ENCODE measurements around the gene KCNK17.

The KCNK17 gene

DNA sequence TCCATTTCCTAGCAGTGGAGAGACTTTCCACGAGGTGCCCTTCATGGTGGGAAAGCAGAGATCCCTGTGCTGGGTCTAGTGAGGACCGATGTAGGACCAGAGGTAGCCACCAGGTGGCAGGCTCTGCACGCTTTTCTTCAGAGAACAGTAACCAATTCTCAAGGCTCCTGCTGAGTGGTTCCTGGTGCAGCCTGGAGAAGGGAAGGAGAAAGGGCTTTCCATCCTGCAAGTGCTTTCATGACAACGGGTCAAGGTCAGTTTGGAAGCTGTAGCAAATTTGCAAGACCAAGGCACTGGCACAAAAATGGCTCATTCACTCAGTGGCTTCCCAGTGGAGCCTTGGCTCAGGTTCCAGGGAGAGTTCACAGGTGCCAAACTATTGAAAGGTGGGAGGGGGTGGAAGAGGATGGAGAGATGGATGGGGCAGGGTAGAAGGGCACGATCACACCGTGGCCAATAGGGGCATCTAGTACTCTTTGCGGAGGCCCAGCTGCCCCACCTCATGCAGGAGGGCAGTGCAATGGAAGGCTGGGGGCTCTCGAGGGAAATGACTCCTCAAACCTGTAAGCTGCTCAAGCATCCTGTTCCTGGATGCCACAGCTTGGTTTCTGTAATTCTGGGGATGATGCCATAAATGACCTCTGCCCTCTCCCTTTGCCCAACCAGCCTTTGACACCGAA is 33.8 kb upstream of the KCNK17 start:
- WGBS, 2 experiments (ENCODE audit: insufficient coverage in 2 of 2) = 35 to 44% methylated on average over 5 to 7 of the region's 9 CpGs
- Histone ChIP-seq H3K36me3 (ENCODE audit: control insufficient read depth, insufficient read depth, low read length) (no peaks in the 10 kb centered on the region), H3K9me3 (ENCODE audit: control insufficient read depth, low read length) (no peaks in the 10 kb centered on the region), H3K4me1 (ENCODE audit: control insufficient read depth, insufficient read depth, low read length, poor library complexity, severe bottlenecking) (peaks cover 4% of the 10 kb centered on the region), H3K27ac (ENCODE audit: low read depth, low read length, severe bottlenecking) (no peak overlapping the region), H3K4me3 (ENCODE audit: extremely low read depth, insufficient read depth, low read length, poor library complexity, severe bottlenecking) (no peak overlapping the region)

DNA sequence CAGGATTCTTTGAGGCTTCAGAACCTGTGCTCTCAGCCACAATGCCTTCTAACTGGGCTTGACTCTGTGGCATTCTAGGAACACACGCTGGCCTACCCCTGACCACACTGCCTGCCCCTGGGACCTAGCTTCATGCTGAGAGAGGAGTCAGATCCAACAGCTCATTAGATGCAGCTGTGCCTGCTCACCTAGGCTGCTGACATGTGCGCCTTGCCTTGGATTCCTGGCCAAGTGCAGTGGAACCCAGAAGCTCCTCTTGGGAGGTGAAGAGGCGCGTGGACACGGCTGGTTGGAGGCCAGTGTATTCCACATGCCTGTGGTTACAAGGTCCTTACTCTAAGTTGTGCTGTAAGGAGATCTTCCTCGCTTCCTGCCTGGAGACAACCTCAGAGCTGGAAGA is 33.0 kb upstream of the KCNK17 start:
- Histone ChIP-seq H3K4me1 (ENCODE audit: control insufficient read depth, insufficient read depth, low read length, poor library complexity, severe bottlenecking) (peaks cover 4% of the 10 kb centered on the region), H3K4me3 (ENCODE audit: extremely low read depth, insufficient read depth, low read length, poor library complexity, severe bottlenecking) (no peak overlapping the region), H3K27ac (ENCODE audit: low read depth, low read length, severe bottlenecking) (no peak overlapping the region), H3K9me3 (ENCODE audit: control insufficient read depth, low read length) (no peaks in the 10 kb centered on the region), H3K36me3 (ENCODE audit: control insufficient read depth, insufficient read depth, low read length) (no peaks in the 10 kb centered on the region)
- 94 to 97% methylated on average over 6 of the region's 6 CpGs for WGBS, 2 experiments (ENCODE audit: insufficient coverage in 2 of 2)

DNA sequence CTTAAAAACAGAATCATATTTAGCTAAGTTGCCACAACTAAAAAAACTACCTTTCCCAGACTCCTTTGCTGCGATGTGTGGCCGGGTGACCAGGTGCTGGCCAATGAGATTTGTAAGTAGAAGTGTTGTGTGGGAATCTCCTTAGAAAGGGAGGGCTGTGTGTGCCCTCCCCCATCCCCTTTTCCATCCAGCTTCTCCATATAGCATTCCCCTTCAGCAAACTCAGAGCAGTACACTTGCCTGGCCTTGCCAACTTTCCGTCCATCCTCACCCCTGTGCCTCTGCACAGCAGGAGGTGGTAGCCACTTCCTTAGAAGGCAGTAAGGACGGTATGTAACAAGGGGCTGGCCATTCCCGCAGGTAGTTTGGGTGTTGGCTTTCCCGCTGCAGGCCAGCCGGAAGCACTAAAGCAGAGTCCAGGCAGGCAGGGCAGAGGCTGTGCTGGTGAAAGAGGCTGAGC is 30.6 kb upstream of the KCNK17 start:
- H3K4me3 ChIP-seq (ENCODE audit: extremely low read depth, insufficient read depth, low read length, poor library complexity, severe bottlenecking) = no peak overlapping the region
- H3K27ac ChIP-seq (ENCODE audit: low read depth, low read length, severe bottlenecking) = no peak overlapping the region
- 63 to 75% methylated on average over 4 to 5 of the region's 7 CpGs for WGBS, 2 experiments (ENCODE audit: insufficient coverage in 2 of 2)
- peaks cover 7% of the 10 kb centered on the region for H3K4me1 ChIP-seq (ENCODE audit: control insufficient read depth, insufficient read depth, low read length, poor library complexity, severe bottlenecking)
- no peaks in the 10 kb centered on the region for H3K9me3 ChIP-seq (ENCODE audit: control insufficient read depth, low read length)
- H3K36me3 ChIP-seq (ENCODE audit: control insufficient read depth, insufficient read depth, low read length) = no peaks in the 10 kb centered on the region

DNA sequence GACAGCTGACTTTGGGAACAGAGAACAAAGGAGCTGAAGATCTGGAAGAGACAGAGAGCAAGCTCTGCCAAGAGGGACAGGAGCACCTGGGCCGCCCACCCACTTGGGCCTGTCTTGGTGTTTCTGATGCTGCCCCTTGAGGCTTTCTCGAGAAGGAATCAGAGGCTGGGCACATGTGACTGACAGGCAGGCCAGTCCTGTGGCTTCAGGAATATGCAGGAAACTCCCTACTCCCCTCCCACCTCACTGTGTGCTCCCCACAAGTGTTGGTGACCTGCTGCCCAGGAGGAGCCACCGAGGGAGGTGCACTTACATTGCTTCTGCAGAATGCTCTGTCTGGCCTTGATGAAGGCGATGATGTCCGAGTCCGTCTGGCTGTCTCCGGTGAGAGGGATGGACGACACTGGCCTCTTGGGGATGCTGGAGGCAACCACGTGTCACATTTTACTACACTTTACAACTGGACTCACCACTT is 29.2 kb upstream of the KCNK17 start:
- WGBS, 2 experiments (ENCODE audit: insufficient coverage in 2 of 2) = 85 to 90% methylated on average over 8 to 9 of the region's 9 CpGs
- Histone ChIP-seq H3K4me3 (ENCODE audit: extremely low read depth, insufficient read depth, low read length, poor library complexity, severe bottlenecking) (no peak overlapping the region), H3K9me3 (ENCODE audit: control insufficient read depth, low read length) (no peaks in the 10 kb centered on the region)

DNA sequence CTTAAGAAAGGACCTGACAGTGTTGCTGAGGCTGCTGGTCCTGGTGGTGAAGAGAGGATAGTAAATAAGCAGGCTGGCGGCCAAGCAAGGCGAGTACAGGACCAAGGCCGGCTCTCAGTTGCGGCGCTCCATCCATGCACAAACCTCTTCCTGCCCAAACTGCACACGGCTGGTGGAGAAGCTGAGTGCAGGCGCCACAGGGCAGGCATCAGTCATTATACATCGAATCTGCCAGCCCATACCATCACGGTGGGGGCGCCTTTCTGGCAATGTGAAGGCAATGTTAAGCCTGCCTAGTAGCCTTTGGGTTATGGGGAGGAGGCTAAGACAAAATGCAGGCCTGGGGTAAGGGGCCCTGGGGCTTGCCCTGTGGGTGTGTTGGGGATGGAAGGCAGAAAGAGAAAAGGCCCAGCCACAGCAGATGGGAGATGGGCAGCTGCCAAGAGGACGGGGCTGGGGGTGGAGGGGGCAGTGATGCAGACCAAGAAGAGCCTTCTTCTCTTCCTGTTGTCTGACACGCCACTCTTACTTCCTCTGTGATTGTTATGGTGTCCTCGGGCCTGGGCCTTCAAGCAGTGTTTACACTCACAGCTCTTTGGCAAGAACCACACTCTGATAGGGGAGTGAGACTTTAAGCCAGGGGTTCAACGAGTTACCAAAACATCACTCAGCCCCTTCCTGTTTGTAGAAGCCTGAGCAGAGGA is 28.6 kb upstream of the KCNK17 start:
- Histone ChIP-seq H3K36me3 (ENCODE audit: control insufficient read depth, insufficient read depth, low read length) (no peaks in the 10 kb centered on the region), H3K9me3 (ENCODE audit: control insufficient read depth, low read length) (no peaks in the 10 kb centered on the region), H3K27ac (ENCODE audit: low read depth, low read length, severe bottlenecking) (no peak overlapping the region), H3K4me3 (ENCODE audit: extremely low read depth, insufficient read depth, low read length, poor library complexity, severe bottlenecking) (no peak overlapping the region), H3K4me1 (ENCODE audit: control insufficient read depth, insufficient read depth, low read length, poor library complexity, severe bottlenecking) (peaks cover 11% of the 10 kb centered on the region)
- 84 to 94% methylated on average over 7 to 10 of the region's 14 CpGs for WGBS, 2 experiments (ENCODE audit: insufficient coverage in 2 of 2)

More for the DNA sequence above, 29.2 kb upstream of the KCNK17 start:
- H3K4me1 ChIP-seq (ENCODE audit: control insufficient read depth, insufficient read depth, low read length, poor library complexity, severe bottlenecking) = peaks cover 11% of the 10 kb centered on the region
- no peaks in the 10 kb centered on the region for H3K36me3 ChIP-seq (ENCODE audit: control insufficient read depth, insufficient read depth, low read length)
- no peak overlapping the region for H3K27ac ChIP-seq (ENCODE audit: low read depth, low read length, severe bottlenecking)

DNA sequence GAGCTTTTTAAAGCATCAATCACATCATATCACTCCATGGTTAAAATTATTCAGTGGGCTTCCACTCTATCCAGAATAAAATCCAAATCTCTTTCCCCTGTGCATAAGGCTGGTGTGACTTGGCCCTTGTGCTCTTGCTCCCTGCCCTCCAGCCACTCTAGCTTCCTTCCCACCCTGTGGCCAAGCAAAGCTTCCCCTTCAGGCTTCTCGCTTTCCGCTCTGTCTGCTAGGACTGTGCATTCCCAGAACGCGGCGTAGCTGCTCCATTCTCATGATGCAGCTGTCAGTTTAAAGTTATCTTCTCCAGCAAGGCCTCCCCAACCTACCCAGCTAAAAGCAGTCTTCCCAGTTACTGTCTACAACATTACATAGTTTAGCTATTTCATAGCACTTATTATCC is 27.7 kb upstream of the KCNK17 start:
- Histone ChIP-seq H3K9me3 (ENCODE audit: control insufficient read depth, low read length) (no peaks in the 10 kb centered on the region), H3K4me3 (ENCODE audit: extremely low read depth, insufficient read depth, low read length, poor library complexity, severe bottlenecking) (no peak overlapping the region), H3K27ac (ENCODE audit: low read depth, low read length, severe bottlenecking) (no peak overlapping the region), H3K36me3 (ENCODE audit: control insufficient read depth, insufficient read depth, low read length) (no peaks in the 10 kb centered on the region), H3K4me1 (ENCODE audit: control insufficient read depth, insufficient read depth, low read length, poor library complexity, severe bottlenecking) (peaks cover 11% of the 10 kb centered on the region)
- 92 to 94% methylated on average over 2 to 5 of the region's 5 CpGs for WGBS, 2 experiments (ENCODE audit: insufficient coverage in 2 of 2)

DNA sequence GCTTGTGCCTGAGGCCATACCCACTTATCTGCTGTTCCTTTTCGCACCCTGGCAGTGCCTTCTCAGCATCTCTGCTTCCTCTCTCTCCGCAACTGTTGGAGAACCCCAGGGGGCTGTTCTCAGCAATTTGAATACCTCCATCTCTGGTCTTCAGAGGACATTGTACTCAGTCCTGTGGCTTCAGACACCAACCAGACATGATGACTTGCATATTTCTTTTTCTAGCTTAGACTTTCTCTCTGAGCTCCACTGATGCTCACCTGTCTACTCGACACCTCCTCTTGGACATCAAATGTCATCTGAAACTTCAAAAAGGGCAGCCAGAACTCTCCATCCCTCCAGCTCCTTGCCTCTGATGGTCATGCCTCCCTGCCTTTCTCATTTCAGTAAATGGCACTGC is 27.1 kb upstream of the KCNK17 start:
- H3K4me3 ChIP-seq (ENCODE audit: extremely low read depth, insufficient read depth, low read length, poor library complexity, severe bottlenecking) = no peak overlapping the region
- no peaks in the 10 kb centered on the region for H3K9me3 ChIP-seq (ENCODE audit: control insufficient read depth, low read length)
- H3K27ac ChIP-seq (ENCODE audit: low read depth, low read length, severe bottlenecking) = no peak overlapping the region
- WGBS, 2 experiments (ENCODE audit: insufficient coverage in 2 of 2) = 86% methylated on average over 3 of the region's 3 CpGs
- H3K4me1 ChIP-seq (ENCODE audit: control insufficient read depth, insufficient read depth, low read length, poor library complexity, severe bottlenecking) = peaks cover 15% of the 10 kb centered on the region
- H3K36me3 ChIP-seq (ENCODE audit: control insufficient read depth, insufficient read depth, low read length) = no peaks in the 10 kb centered on the region

DNA sequence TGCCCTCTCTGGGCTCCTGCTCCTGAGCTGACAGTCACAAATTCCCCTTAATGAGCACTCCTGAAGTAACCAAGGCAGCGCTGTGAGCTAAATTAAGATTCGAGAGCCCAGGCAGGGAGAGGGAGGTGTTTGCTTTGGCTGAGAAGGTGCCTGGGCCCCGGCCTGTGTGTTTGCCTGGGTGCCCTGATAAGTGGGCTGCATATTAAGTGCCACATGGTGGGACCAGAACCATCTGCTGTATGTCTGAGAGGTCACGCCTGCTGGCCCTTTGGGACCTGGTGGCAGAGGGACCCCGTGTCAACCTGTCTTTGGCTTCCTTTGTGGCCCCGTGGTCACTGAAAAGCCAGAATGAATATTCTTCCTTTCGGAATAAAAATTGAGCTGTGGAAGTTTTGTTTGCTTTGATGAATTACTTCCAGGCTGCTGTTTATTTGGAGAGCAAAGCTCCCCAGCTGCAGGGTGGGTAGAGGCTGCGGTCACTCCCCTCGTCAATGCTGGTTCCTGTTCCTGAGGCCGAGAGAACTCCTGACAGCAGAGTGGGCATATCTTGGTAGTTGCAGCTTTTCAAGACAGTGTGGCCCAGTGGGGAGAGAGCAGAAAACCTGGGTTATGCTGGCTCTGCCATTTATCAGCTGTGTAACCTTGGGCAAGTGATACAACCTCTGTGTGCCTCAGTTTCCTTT is 25.8 kb upstream of the KCNK17 start:
- no peaks in the 10 kb centered on the region for H3K9me3 ChIP-seq (ENCODE audit: control insufficient read depth, low read length)
- no peaks in the 10 kb centered on the region for H3K36me3 ChIP-seq (ENCODE audit: control insufficient read depth, insufficient read depth, low read length)
- 86 to 95% methylated on average over 6 to 10 of the region's 10 CpGs for WGBS, 2 experiments (ENCODE audit: insufficient coverage in 2 of 2)
- no peak overlapping the region for H3K4me3 ChIP-seq (ENCODE audit: extremely low read depth, insufficient read depth, low read length, poor library complexity, severe bottlenecking)
- H3K4me1 ChIP-seq (ENCODE audit: control insufficient read depth, insufficient read depth, low read length, poor library complexity, severe bottlenecking) = peaks cover 16% of the 10 kb centered on the region
- no peak overlapping the region for H3K27ac ChIP-seq (ENCODE audit: low read depth, low read length, severe bottlenecking)

DNA sequence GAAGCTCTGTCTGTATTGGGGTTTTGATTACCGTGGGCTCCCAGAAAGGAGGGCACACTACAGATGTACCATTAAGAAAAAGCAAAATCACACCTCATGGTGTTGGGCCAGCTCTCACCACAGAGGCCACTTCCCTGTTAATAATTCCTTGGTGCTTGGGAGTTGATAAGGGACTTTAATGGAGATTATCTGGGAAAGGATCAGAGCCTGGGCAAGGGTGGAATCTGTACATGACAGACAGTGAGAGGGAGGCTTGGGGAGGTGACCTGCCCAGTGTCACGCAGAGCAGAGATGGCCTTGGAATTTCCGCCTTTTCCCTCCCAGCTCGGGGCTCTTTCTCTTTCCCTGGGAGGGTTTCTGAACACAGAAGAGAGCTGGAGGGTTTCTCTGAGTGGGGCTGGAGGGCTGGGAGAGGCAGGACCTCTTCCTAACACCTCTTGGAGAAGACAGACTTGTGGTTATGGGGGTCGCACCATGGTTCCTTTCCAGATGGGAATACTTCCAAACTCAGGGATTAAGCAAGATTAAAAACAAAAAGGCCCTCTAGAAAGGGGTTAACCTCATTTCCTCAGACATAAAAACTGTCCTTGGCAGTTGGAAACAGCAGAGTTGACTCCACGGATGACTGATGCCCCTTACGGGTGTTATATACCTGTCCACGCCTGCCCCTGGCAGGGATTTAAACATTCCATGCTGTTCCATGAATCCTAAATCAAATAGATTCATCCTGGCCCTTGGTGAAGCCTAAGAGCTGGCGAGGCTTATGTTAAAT is 25.1 kb upstream of the KCNK17 start:
- WGBS, 2 experiments (ENCODE audit: insufficient coverage in 2 of 2) = 71 to 82% methylated on average over 3 to 6 of the region's 9 CpGs
- Histone ChIP-seq H3K4me1 (ENCODE audit: control insufficient read depth, insufficient read depth, low read length, poor library complexity, severe bottlenecking) (peaks cover 16% of the 10 kb centered on the region), H3K4me3 (ENCODE audit: extremely low read depth, insufficient read depth, low read length, poor library complexity, severe bottlenecking) (no peak overlapping the region), H3K36me3 (ENCODE audit: control insufficient read depth, insufficient read depth, low read length) (no peaks in the 10 kb centered on the region), H3K27ac (ENCODE audit: low read depth, low read length, severe bottlenecking) (peak overlapping the region; percentile 36), H3K9me3 (ENCODE audit: control insufficient read depth, low read length) (no peaks in the 10 kb centered on the region)

DNA sequence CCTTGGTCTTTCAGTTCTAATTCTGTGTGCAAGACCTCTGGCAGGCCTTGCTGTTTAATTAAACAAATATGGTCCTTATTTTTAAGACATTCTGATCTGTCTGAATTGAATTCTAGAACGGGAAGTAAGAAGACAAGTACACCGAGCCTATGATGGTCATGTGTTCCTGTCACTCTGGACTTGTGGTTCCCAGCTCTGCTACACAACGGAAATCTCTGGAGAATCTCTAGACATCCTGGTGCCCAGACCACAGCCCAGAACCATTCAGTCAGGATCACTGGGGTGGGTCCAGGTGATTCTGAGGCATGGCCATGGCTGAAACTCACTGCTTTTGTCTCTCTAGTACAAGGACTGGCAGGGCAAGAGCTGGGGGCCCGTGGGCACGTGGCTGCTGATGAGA is 24.2 kb upstream of the KCNK17 start:
- no peaks in the 10 kb centered on the region for H3K36me3 ChIP-seq (ENCODE audit: control insufficient read depth, insufficient read depth, low read length)

More for the DNA sequence above, 24.2 kb upstream of the KCNK17 start:
- Histone ChIP-seq H3K9me3 (ENCODE audit: control insufficient read depth, low read length) (no peaks in the 10 kb centered on the region), H3K4me1 (ENCODE audit: control insufficient read depth, insufficient read depth, low read length, poor library complexity, severe bottlenecking) (peaks cover 13% of the 10 kb centered on the region), H3K27ac (ENCODE audit: low read depth, low read length, severe bottlenecking) (no peak overlapping the region), H3K4me3 (ENCODE audit: extremely low read depth, insufficient read depth, low read length, poor library complexity, severe bottlenecking) (no peak overlapping the region)
- WGBS, 2 experiments (ENCODE audit: insufficient coverage in 2 of 2) = 94 to 98% methylated on average over 4 to 5 of the region's 5 CpGs
